ENCODE results near the gene FBXL13. TPM values are rescaled to one million over a fixed set of nuclear protein-coding genes. Genes with fewer than 3 reads are reported as not detected.

The FBXL13 gene
- total and polyA plus RNA-seq, 2 experiments from 2014 or later, result 1.2 to 2.5 TPM

- TF ChIP-seq ZNF331 (CRISPR knock-in tag; IDR thresholded peaks at IDR 0.05; ENCODE audit: low read depth), result no peak
- no peak for TF ChIP-seq STAT1 (IDR thresholded peaks at IDR 0.05; ENCODE audit: unreplicated experiment)
- TF ChIP-seq NANOG (IDR thresholded peaks at IDR 0.05; ENCODE audit: borderline replicate concordance), result no peak
- TF ChIP-seq EZH2 (IDR thresholded peaks at IDR 0.05; ENCODE audit: low read depth, unreplicated experiment), result no peak
- no peak for TF ChIP-seq JUNB (IDR thresholded peaks at IDR 0.05; ENCODE audit: unreplicated experiment)
- TF ChIP-seq REST (IDR thresholded peaks at IDR 0.05; ENCODE audit: unreplicated experiment), result no peak
- TF ChIP-seq POLR2AphosphoS5 (IDR thresholded peaks at IDR 0.05; ENCODE audit: low read depth), result no peak
- TF ChIP-seq CREB1 (CRISPR knock-in tag; IDR thresholded peaks at IDR 0.05; ENCODE audit: low read depth), result no peak
- TF ChIP-seq ZNF462 (CRISPR knock-in tag; IDR thresholded peaks at IDR 0.05), result no peak
- TF ChIP-seq CTCF (conservative IDR thresholded peaks at IDR 0.05; ENCODE audit: low read depth in 2 of 2), result no peak
- TF ChIP-seq ZNF114 (CRISPR knock-in tag; IDR thresholded peaks at IDR 0.05), result no peak
- no peak for TF ChIP-seq EZH2phosphoT487 (IDR thresholded peaks at IDR 0.05; ENCODE audit: unreplicated experiment)
- TF ChIP-seq ETS1 (IDR thresholded peaks at IDR 0.05), result no peak
- ATAC-seq (no peak), DNase-seq (ENCODE audit: low spot score) (no peak)
- no peaks in the 10 kb centered on the region for H3K4me1 ChIP-seq (ENCODE audit: insufficient read depth)
- H3F3A ChIP-seq (replicated peaks; ENCODE audit: low read depth), result no peaks in the 10 kb centered on the region
- H3K79me2 ChIP-seq (replicated peaks; ENCODE audit: insufficient read depth), result no peaks in the 10 kb centered on the region
- peaks cover 4% of the 10 kb centered on the region for H3K27me3 Mint-ChIP-seq (ENCODE audit: insufficient read depth, low read depth, poor library complexity)
- no peaks in the 10 kb centered on the region for H4K20me1 ChIP-seq (replicated peaks; ENCODE audit: insufficient read depth)
- H3K36me3 ChIP-seq (ENCODE audit: insufficient read depth), result no peaks in the 10 kb centered on the region
- H3K27me3 ChIP-seq (ENCODE audit: insufficient read depth), result no peaks in the 10 kb centered on the region
- H3K36me3 Mint-ChIP-seq (ENCODE audit: low read depth), result peaks cover 17% of the 10 kb centered on the region
- no peaks in the 10 kb centered on the region for H3K9me2 ChIP-seq (ENCODE audit: insufficient read depth)
- no peak overlapping the region for H3K27ac Mint-ChIP-seq
- no peak overlapping the region for H3K4me2 ChIP-seq
- no peak overlapping the region for H3K4me3 ChIP-seq
- H3K4me1 Mint-ChIP-seq, result no peaks in the 10 kb centered on the region
- H3K4me3 Mint-ChIP-seq, result no peak overlapping the region
- H2AFZ ChIP-seq, result no peak overlapping the region
- H3K9me3 Mint-ChIP-seq, result peaks cover 21% of the 10 kb centered on the region
- H3K27ac ChIP-seq (ENCODE audit: low read depth), result no peak overlapping the region
Measured at GRCh38 chr7:103025341-103025740, 49.3 kb downstream of the FBXL13 start.

Data from GM23338 (cell line).